AML-193 (cell line): ENCODE data around the gene GAS2L1.
"Not testable (repeated sequence)": the region's sequence is repeated elsewhere in the genome, so short reads cannot be mapped to it uniquely, and the experiment has no call there.

Experiments
- DNase-seq, 2 experiments: peaks; one replicate each; lab custom pipeline; 2025; lab: John Stamatoyannopoulos, UW

The GAS2L1 gene

GRCh38 chr22:29342177-29342576 lies 35.7 kb downstream of the GAS2L1 start:
- no peak for DNase-seq

GRCh38 chr22:29342577-29343312 lies 36.3 kb downstream of the GAS2L1 start:
- DNase-seq: no peak

- DNase-seq: no peak
Observed at GRCh38 chr22:29343313-29343805, 36.9 kb downstream of the GAS2L1 start.

GRCh38 chr22:29344137-29344536 lies 37.7 kb downstream of the GAS2L1 start:
- no peak for DNase-seq

GRCh38 chr22:29344889-29345288 lies 38.4 kb downstream of the GAS2L1 start:
- not testable (repeated sequence) for DNase-seq

GRCh38 chr22:29345932-29346331 lies 39.5 kb downstream of the GAS2L1 start:
- no peak for DNase-seq

GRCh38 chr22:29346659-29347058 lies 40.2 kb downstream of the GAS2L1 start:
- no peak for DNase-seq

GRCh38 chr22:29348041-29348440 lies 41.6 kb downstream of the GAS2L1 start:
- DNase-seq: no peak

GRCh38 chr22:29348956-29349355 lies 42.5 kb downstream of the GAS2L1 start:
- no peak for DNase-seq

- DNase-seq: no peak
Observed at GRCh38 chr22:29351042-29351441, 44.6 kb downstream of the GAS2L1 start.

- no peak for DNase-seq
Observed at GRCh38 chr22:29351891-29352290, 45.4 kb downstream of the GAS2L1 start.

- no peak for DNase-seq
Observed at GRCh38 chr22:29352778-29353177, 46.3 kb downstream of the GAS2L1 start.

- DNase-seq: no peak
Observed at GRCh38 chr22:29353286-29353685, 46.8 kb downstream of the GAS2L1 start.

- DNase-seq: no peak
Observed at GRCh38 chr22:29353860-29354259, 47.4 kb downstream of the GAS2L1 start.

GRCh38 chr22:29357193-29357890 lies 50.9 kb downstream of the GAS2L1 start:
- DNase-seq: not testable (repeated sequence)

GRCh38 chr22:29359469-29359868 lies 53.0 kb downstream of the GAS2L1 start:
- DNase-seq: peak in 1 of 2 experiments; percentile 3
